ENCODE measurements around the gene SPAG17.

- TF ChIP-seq EP300 (conservative IDR thresholded peaks at IDR 0.05; ENCODE audit: poor library complexity, severe bottlenecking) = no peak
- TF ChIP-seq, protein P1, sequence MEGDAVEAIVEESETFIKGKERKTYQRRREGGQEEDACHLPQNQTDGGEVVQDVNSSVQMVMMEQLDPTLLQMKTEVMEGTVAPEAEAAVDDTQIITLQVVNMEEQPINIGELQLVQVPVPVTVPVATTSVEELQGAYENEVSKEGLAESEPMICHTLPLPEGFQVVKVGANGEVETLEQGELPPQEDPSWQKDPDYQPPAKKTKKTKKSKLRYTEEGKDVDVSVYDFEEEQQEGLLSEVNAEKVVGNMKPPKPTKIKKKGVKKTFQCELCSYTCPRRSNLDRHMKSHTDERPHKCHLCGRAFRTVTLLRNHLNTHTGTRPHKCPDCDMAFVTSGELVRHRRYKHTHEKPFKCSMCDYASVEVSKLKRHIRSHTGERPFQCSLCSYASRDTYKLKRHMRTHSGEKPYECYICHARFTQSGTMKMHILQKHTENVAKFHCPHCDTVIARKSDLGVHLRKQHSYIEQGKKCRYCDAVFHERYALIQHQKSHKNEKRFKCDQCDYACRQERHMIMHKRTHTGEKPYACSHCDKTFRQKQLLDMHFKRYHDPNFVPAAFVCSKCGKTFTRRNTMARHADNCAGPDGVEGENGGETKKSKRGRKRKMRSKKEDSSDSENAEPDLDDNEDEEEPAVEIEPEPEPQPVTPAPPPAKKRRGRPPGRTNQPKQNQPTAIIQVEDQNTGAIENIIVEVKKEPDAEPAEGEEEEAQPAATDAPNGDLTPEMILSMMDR (IDR thresholded peaks at IDR 0.05; ENCODE audit: poor library complexity, severe bottlenecking) = no peak
- no peak for TF ChIP-seq RAD21 (conservative IDR thresholded peaks at IDR 0.05)
- no peak for TF ChIP-seq MXI1 (conservative IDR thresholded peaks at IDR 0.05; ENCODE audit: poor library complexity, severe bottlenecking)
- TF ChIP-seq POLR2AphosphoS5 (IDR thresholded peaks at IDR 0.05) = no peak
- TF ChIP-seq EZH2 (IDR thresholded peaks at IDR 0.05; ENCODE audit: borderline replicate concordance, insufficient read depth, low read length, poor library complexity, severe bottlenecking) = no peak
- TF ChIP-seq REST (IDR thresholded peaks at IDR 0.05; ENCODE audit: borderline replicate concordance) = no peak
Observed at GRCh38 chr1:118118469-118118868, 66.6 kb downstream of the SPAG17 start.

Data from neural cell (in vitro differentiated cells).